GM21390 (cell line): Measurements from ENCODE around the gene ZNHIT6.
"Not testable (repeated sequence)": the region's sequence is repeated elsewhere in the genome, so short reads cannot be mapped to it uniquely, and the experiment has no call there.

Source experiments
- ATAC-seq: cut with Tn5 transposase; IDR thresholded peaks from one replicate; pipeline ENCODE4 v1.9.1; 2021; ENCODE audit not compliant: unreplicated experiment

ZNHIT6 gene, protein sequence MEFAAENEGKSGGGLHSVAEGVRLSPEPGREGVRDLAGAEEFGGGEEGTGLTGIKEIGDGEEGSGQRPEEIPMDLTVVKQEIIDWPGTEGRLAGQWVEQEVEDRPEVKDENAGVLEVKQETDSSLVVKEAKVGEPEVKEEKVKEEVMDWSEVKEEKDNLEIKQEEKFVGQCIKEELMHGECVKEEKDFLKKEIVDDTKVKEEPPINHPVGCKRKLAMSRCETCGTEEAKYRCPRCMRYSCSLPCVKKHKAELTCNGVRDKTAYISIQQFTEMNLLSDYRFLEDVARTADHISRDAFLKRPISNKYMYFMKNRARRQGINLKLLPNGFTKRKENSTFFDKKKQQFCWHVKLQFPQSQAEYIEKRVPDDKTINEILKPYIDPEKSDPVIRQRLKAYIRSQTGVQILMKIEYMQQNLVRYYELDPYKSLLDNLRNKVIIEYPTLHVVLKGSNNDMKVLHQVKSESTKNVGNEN

DNA sequence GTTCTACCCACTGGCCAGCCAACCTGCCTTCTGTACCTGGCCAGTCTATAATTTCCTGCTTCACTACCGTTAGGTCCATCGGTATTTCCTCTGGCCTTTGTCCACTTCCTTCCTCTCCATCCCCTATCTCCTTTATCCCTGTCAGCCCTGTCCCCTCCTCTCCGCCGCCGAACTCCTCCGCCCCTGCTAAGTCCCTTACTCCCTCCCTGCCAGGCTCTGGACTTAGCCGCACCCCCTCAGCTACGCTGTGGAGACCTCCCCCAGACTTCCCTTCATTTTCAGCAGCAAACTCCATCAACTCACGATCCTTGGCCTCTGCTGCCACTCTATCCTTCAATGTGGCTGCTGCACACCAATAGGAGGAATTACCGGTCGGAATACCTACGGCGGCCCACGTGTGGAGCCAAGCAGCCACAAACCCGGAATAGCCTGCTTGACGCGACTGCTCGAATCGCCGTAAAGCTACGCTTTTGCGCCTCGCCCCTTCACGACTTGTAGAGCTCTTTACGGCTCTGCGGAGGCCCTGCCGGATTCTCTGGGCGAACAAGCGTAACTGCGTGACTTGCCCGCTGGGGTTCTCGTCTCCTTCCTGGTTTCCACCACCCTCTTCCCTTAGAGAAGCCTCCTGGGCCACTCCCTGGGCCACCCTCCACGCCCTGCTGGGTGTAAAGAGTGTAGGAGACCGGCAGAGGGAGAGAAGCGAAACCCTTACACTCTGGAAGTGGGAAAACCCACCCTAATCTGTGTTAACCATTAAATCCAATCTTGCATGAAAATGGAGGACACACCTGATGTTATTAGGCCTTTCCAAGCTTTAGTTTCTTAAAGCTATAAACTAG lies at the start of gene ZNHIT6:
ZNHIT6 (minus strand) TSS at position 444 of the 839 bp plus-strand sequence; CDS start at position 295, 149 bp downstream.
- peak; percentile 87 for ATAC-seq

DNA sequence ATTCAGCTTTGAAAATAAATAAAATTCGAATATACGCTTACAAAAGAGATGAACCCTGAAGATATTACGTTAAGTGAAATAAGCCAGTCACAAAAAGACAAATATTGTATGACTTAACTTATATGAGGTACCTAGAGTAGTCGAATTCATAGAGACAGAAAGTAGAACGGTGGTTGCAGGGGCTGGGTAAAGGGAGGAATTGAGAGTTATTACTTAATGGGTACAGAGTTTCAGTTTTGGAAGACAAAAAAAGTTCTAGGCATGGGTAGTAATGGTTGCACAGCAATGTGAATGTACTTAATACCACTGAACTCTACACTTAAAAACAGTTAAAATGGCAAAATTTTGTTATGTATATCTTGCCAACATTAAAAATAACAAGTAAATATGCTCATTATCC lies 48.6 kb upstream of the ZNHIT6 start:
- ATAC-seq, result no peak

DNA sequence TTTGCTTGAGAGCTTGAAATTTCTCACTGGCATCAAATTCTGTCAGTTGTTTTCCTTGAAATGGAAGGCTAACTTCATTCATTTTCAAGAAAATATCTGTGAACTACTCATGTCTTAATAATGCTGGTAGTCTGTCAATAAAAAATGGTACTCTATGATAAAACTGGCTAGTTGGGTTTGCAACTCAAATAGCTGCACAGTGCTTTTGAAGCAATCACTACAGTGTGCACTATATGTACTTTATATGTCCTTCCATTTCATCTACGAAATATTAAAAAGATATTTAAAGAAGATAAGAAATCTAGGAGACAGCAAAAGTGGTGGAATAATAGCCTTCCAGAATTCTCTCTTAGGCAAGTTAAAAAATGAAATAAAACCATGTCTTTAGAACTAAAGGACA lies 39.9 kb upstream of the ZNHIT6 start:
- no peak for ATAC-seq

DNA sequence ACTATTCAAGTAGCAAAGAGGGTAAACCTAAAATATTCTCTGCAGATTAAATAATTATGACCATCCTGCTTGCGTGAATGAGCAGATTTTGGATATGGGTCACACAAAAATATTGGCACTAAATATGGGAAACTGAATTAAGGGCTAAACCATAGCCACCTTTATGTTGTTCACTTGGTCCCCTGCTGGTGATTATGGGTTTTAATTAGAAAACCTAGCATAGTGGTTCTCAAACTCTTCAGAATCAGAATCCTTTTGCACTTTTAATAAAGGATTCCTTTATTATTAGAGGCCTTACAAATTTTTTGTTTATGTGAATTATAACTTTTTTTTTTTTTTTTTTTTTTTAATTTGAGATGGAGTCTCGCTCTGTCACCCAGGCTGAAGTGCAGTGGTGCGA lies 38.5 kb upstream of the ZNHIT6 start:
- no peak for ATAC-seq

DNA sequence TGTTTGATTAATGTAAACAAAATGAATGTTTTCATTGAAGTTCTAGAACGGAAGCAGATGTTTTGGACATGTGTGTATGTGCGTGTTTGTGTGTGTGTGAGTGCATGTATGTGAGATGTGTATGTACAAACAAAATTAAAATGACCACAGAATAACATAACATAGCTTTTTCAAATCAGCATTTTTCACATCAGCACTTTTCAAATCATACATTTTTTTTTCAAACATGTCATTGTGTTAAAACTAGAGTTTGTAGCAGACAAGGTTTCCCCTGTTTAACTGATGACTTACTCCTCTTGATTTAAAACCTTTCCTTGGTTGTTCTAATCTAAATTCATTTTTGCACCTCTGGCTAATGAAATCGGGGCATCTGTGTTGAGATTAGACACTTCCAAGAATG lies 35.6 kb upstream of the ZNHIT6 start:
- ATAC-seq, result no peak

DNA sequence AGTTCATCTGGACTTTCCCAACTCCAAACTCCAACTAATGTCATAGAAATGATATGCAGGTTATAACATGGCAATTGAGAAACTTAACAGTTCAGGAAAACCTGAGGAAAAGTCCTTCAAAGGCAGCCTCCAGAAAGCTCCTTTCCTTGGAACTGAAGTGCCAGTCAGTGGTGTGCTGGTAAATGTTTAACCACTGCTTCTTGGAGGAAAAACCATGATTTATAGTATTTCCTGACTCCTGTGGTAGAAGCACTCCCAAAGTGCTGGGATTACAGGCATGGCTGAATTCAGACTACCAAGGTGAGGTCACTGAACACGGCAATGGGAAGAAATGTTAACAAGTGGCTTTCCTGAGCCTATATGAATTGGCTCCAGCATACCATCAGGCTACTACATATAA lies 26.7 kb upstream of the ZNHIT6 start:
- no peak for ATAC-seq

DNA sequence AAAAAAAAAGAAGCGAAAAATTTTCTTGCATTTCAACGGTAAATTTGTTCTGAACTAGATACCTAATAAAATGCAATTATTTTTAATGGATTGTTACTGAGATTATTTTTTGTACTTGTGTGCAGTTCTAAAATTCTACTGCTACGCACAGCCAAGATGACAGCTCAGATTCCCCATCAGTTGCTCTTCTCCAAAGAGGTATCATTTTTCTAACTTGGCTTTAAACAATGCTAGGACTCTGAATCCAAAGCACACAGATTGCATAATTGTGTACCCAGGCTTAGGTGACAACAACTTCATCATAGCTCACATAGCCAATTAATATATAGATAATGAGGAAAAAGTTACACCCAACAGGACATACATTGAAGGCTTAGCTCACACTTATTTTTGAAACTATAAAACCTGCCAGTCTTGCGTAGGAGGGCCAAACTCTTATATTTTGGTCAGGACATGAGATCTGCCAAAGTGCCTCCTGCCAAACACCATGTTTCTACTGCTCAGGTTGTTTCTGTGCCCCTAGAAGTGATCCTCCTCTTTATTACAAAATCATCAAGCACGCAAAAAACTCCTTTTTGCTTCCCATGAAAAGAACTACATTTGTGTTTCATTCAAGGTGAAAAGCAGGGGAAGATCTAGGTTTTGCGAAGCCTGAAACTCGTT lies 10.6 kb upstream of the ZNHIT6 start:
- ATAC-seq, result no peak

DNA sequence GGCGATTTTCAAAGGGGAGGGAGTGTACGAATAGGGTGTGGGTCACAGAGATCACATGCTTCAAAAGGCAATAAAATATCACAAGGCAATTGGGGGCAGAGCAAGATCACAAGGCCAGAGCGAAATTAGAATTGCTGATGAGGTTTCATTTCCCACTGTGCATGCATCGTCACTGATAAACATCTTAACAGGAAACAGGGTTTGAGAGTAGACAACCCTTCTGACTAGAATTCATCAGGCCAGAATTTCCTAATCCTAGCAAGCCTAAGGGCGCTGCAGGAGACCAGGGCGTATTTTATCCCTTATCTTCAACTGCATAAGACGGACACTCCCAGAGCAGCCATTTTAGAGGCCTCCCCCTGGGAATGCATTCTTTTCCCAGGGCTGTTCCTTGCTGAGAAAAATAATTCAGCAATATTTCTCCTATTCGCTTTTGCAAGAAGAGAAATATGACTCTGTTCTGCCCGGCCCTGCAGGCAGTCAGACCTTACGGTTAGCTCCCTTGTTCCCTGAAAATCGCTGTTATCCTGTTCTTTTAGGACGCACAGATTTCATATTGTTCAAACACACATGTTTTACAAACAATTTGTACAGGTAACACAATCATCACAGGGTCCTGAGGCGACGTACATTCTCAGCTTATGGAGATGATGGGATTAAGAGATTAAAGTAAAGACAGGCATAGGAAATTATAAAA lies 6.3 kb upstream of the ZNHIT6 start:
- ATAC-seq, result not testable (repeated sequence)

DNA sequence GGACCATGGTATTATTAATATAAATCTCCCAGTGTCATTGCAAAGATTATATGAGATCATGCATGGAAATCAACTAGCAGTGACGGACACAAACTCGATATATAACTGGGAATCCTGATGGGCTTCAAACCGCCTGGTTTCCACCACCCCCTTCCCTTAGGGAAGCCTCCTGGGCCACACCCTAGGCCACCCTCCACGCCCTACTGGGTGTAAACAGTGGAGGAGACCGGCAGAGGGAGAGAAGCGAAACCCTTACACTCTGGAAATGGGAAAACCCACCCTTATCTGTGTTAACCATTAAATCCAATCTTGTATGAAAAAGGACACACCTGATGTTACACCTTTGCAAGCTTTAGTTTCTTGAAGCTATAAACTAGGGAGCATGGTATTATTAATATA lies 595 bp upstream of the ZNHIT6 start:
- ATAC-seq, result no peak

DNA sequence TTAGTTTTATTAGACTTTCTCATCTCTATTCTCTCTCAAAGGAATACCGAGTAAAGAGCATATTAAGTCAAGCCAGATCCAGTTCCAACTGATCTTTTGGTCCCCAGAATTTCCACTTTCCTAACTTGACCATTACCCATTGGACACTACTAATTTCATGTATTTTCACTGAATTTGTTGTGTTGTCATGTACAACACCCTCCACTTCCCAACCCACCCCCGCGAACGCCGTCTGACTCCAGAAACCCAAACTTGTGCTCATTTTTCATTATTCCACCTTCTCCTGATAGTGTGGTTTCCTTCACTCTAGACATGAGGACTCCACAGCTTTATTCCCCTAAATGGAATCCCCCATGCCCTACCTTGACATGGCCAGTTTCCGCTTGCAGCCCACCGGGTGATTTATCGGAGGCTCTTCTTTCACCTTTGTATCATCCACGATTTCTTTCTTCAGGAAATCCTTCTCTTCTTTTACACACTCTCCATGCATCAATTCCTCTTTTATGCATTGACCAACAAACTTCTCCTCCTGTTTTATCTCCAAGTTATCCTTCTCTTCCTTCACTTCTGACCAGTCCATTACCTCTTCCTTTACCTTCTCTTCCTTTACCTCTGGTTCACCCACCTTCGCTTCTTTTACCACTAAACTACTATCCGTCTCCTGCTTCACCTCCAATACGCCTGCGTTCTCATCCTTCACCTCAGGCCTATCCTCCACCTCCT lies 805 bp downstream of the ZNHIT6 start:
- ATAC-seq, result peak; percentile 24

DNA sequence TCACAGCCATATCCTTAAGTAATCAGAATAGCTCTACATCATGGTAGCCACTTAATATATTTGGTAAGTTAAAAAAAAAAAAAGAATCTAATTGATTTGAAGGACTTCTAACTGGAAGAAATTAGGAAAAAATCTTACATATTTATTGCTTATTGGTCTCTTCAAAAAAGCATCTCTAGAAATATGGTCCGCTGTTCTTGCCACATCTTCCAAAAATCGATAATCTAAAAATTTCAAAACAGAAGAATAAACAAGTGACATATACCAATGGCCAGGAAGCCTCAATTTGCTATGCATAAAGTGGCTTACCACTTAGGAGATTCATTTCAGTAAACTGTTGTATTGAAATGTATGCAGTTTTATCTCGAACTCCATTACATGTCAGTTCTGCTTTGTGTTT lies 2.3 kb downstream of the ZNHIT6 start:
- no peak for ATAC-seq

DNA sequence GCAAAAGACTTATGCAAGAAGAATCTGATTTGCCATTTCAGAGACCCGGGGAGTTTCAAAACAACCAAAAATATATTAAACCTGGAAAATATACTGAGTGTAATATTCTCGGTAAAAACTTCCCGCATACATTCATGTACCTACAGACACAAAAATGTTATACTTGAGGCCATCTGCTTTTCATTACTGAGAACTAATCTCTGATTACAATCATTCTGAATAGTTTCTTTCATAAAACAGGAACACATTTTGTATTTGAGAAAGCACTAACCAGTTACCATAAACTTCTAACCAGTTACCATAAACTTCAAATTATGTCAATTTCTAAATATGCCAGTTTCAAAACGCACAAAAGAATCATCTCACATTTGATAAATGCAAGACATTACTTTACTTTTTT lies 7.8 kb downstream of the ZNHIT6 start:
- no peak for ATAC-seq

DNA sequence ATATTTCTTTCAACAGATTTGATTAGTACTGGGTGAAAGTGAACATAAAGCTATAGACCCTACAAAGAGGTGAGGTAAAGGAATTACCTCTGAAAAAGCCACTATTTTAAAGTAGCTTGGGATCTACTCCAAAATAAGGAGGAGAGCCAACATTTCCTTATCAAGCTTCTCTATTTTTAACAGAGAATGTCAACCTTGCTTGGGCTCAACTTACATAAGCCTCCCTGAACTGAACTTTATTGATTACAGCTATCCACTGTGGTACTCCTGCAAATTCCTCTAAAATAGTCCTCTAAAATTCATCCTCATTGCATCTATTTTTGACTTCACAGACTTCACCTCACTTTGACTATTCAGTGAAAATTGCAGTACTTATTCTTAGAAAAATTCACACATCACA lies 10.3 kb downstream of the ZNHIT6 start:
- no peak for ATAC-seq

DNA sequence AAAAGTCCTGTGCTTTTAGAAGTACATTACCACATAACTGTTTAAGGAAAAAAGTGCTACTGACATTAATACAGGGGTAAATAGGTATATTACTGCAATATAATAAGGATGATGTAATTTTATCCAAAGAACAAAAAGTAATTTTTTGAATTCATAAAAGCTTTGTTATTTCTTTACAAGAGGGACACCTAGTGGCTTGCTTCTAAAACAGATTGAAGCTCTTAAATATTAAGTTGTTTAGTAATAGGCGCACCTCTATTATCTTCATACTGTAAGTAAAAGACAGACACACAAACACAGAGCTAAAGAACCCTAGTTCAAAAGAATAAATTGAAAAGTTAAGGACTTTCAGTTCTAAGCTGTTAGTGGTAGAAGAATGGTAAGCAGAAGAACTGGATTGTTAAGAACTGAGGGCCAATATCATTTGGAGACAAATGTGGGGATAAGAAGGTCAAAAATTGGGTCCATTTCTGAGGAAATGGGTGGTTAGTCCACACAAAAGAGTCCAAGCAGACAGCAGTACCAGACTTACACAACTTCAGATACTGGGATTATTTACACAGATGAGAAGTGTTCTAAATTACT lies 15.4 kb downstream of the ZNHIT6 start:
- no peak for ATAC-seq

DNA sequence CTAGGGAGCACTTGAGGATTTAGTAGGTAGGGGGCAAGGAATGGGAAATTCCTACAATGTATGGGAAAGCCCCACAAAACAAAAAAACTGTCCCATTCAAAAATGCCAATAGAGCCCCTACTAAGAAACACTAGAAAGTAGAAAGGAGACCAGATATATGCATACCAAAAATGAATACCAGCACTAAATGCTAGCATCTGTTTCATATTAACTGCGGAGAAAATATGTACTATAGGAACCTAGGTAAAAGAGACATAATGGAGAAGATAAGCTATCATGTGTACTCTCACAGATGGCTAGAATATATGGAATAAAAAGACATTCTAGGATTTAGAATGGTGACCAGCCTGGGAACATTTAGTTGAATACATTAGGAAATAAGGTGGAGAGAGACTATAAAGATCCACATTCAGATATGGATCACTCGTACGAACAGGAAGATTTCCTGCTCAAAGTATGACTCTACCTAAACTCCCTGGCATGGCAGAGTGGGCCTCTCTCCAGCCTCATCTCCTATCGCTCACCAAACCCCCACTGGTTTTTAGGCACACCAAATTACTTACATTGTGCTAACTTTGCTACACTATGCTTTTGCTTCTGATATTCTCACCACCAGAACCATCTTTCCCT lies 18.3 kb downstream of the ZNHIT6 start:
- ATAC-seq, result no peak

DNA sequence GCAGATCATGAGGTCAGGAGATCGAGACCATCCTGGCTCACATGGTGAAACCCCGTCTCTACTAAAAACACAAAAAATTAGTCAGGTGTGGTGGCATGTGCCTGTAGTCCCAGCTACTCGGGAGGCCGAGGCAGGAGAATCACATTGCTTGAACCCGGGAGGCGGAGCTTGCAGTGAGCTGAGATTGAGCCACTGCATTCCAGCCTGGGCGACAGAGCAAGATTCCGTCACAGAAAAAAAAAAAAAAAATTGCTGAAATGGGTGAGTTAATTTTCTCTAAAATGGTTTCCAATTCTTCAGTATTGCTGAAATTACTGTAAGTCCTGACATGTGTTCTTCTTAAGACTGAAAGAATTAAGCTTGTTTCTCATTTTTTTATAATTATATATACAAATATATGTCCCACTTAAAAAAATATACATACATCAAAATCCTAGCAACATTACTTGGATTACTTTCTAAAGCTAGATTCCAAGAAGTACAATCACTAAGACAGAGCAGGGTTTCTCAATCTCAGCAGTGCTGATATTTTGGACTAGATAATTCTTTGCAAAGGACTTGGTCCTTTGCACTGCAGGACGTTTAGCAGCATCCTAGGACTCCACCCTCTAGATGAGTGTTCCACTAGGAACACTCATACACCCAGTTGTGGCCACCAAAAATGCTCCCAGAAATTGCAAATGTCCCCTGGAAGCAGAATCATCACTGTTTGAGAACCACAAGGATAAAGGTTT lies 24.8 kb downstream of the ZNHIT6 start:
- no peak for ATAC-seq

DNA sequence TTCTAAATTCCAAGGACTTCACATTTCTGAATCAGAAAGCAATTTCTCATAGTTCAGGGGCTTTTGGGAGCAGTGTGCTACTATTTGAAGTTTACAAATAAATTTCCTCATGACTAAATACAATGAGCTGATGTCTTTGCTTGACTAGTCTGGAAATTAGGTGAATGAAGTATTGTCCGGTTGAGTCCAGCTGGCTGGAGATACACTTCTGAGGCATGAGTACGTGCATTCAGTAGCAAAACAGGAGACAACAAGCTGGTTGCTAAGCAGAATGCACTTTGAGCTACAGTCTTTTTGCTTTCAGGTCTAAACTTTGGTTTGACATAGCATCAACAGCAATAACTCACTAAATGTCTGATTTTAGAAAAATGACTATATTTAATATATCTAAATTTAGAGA lies 27.1 kb downstream of the ZNHIT6 start:
- no peak for ATAC-seq

DNA sequence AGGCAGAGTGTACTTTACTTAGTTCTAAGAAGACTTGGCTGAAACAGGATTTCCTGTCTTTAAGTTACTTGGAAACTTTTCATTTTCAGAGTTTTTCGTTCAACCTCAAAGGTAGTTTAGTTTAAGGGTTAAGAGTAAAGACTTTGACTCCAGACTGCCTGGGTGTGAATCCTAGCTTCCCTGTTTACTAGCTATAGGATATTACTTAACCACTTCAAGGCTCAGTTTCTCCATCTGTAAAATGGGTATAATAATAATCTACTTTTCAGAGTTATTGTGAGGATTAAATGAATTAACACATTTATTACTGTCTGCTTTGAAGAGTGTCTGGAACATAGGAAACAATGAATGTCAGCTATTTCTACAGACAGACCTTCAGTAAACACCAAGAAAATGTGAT lies 30.0 kb downstream of the ZNHIT6 start:
- ATAC-seq, result no peak

DNA sequence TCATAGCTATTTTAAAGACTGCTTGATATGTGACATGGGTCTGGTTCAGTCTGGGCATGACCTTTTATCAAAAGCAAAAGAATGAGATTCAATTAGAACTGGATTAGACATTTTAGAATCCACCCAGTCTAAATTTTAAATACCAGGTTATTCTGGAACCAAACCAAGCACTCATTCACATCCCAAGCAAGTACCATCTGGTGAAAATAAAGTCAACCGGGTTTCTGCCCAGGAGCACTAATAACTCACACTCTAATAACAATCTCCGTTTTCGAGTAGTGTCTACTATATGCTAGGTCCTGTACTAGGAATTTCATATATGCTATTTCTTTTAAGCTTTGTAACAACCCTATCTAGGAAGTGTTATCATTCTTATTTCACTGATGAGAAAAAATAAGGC lies 30.6 kb downstream of the ZNHIT6 start:
- ATAC-seq, result no peak
